ENCODE results near the gene FBXO5. TPM values are rescaled to one million over a fixed set of nuclear protein-coding genes. Genes with fewer than 3 reads are reported as not detected.

Gene FBXO5
- total and polyA plus RNA-seq, 9 of the 15 experiments (the other 6 are each of a cell fraction or from before 2014, with no cell fraction given) = 17.8 to 89.3 (median 62.9) TPM

- peaks cover 3 to 12% of the 10 kb centered on the region in 2 experiments; a peak in 3 of 5 replicates for H3K27me3 ChIP-seq (ENCODE audit: control insufficient read depth in 2 of 2, insufficient read depth in 2 of 2, low read length in 2 of 2)
- no peaks in the 10 kb centered on the region for H3K79me2 ChIP-seq (ENCODE audit: control insufficient read depth, insufficient read depth, low read length)
- H3K36me3 ChIP-seq (ENCODE audit: control insufficient read depth, insufficient read depth, low read length) = no peaks in the 10 kb centered on the region
- no TSS peak for BruUV-seq (replicated peaks)
- POLR2A ChIA-PET = no interaction called here
- no peaks in the 10 kb centered on the region for H4K20me1 ChIP-seq (replicated peaks; ENCODE audit: control insufficient read depth, insufficient read depth, low read length)
- no peaks in the 10 kb centered on the region for H3K9me1 ChIP-seq (ENCODE audit: control insufficient read depth, insufficient read depth, low read length)
- H3K4me3 ChIP-seq = no peak overlapping the region
- no peak for FAIRE-seq
- no peak for DNase-seq (ENCODE audit: extremely low read depth in 1 of 4, low spot score in 3 of 4)
- H2AFZ ChIP-seq (ENCODE audit: low read depth, low read length) = no peak overlapping the region
- H3K4me1 ChIP-seq (replicated peaks in 1 of 2; ENCODE audit: control insufficient read depth in 2 of 2, insufficient read depth in 2 of 2, low read length in 2 of 2) = no peaks in the 10 kb centered on the region
- intact Hi-C loops (cut with micrococcal nuclease) = loop anchor here (10.0 kb wide), 1 partner anchor 668 kb away; no protein-coding TSS in a partner anchor
- no peak overlapping the region for H3K9ac ChIP-seq (ENCODE audit: insufficient read depth in 1 of 2, low read depth in 2 of 2, low read length in 2 of 2)
- no peaks in the 10 kb centered on the region for H3K9me3 ChIP-seq (replicated peaks; ENCODE audit: control insufficient read depth, insufficient read depth, low read depth, low read length)
- CTCF ChIA-PET (ENCODE audit: low intra/inter-chr PET ratio) = interaction anchor here (1.0 kb wide), 1 partner anchor 11 kb away, joined by 3 read pairs; no protein-coding TSS in a partner anchor
- H3K27ac ChIP-seq (ENCODE audit: extremely low read depth, low read depth, low read length) = no peak overlapping the region
- no peak overlapping the region for H3K4me2 ChIP-seq (ENCODE audit: insufficient read depth, low read length)
- in situ Hi-C loops (cut with MboI) = no loop called here
- ATAC-seq = no peak
- 0% methylated on average over 1 of the region's 1 CpG for WGBS (ENCODE audit: insufficient coverage, low coverage, missing lambda C conversion rate)
- TF ChIP-seq ZKSCAN8 (CRISPR knock-in tag; IDR thresholded peaks at IDR 0.05) = no peak
- no peak for TF ChIP-seq CTCF (IDR thresholded peaks at IDR 0.05 in 2 of 3, conservative IDR thresholded peaks at IDR 0.05 in 1 of 3; ENCODE audit: insufficient read depth in 2 of 3, low read depth in 1 of 3, low read length in 3 of 3)
- TF ChIP-seq LCOR (CRISPR knock-in tag; IDR thresholded peaks at IDR 0.05) = no peak
- TF ChIP-seq RB1 (IDR thresholded peaks at IDR 0.05; ENCODE audit: low read depth) = no peak
- TF ChIP-seq NEUROD1 (IDR thresholded peaks at IDR 0.05; ENCODE audit: borderline replicate concordance, low read depth, low read length, partially characterized antibody) = no peak
- no peak for TF ChIP-seq HNRNPLL (IDR thresholded peaks at IDR 0.05; ENCODE audit: low read depth, low read length, poor library complexity, severe bottlenecking)
- TF ChIP-seq ZNF584 (CRISPR knock-in tag; IDR thresholded peaks at IDR 0.05; ENCODE audit: low read depth) = no peak
- TF ChIP-seq STAG1 (CRISPR knock-in tag; IDR thresholded peaks at IDR 0.05; ENCODE audit: borderline replicate concordance) = no peak
- no peak for TF ChIP-seq THAP7 (CRISPR knock-in tag; IDR thresholded peaks at IDR 0.05)
- TF ChIP-seq NELFE (IDR thresholded peaks at IDR 0.05; ENCODE audit: insufficient read depth, insufficient read length) = no peak
- TF ChIP-seq KLF16 (IDR thresholded peaks at IDR 0.05) = no peak
These were observed 40.4 kb downstream of the FBXO5 start for GRCh38 chr6:152942319-152942869.
